GM18873 (cell line): ENCODE results near the gene BRIX1.
"Not testable (repeated sequence)": the region's sequence is repeated elsewhere in the genome, so short reads cannot be mapped to it uniquely, and the experiment has no call there.

Source experiments
- ATAC-seq: cut with Tn5 transposase; IDR thresholded peaks from one replicate; pipeline ENCODE4 v1.9.1; 2021; ENCODE audit warnings: mild to moderate bottlenecking, moderate library complexity, moderate number of reproducible peaks; ENCODE audit not compliant: unreplicated experiment, low FRiP score

Gene BRIX1

DNA sequence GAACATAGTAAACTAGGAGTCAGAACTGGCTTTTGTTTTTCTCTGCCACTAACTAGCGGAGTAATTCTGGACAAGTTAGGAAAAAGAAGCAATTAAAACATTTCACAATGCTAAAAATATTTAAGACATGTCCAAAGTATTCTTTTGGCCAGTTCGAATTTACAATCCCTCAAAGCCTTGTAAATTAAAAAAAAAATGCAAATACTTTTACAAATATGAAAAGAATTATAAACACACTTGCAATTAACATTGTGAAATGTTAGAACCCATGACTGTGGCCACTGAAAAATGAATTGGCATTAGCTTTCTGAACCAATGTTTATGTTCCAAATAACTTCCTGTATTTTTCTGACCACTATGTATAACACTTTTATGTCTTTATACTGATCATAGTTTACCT lies 2.4 kb upstream of the BRIX1 start:
- ATAC-seq = no peak

DNA sequence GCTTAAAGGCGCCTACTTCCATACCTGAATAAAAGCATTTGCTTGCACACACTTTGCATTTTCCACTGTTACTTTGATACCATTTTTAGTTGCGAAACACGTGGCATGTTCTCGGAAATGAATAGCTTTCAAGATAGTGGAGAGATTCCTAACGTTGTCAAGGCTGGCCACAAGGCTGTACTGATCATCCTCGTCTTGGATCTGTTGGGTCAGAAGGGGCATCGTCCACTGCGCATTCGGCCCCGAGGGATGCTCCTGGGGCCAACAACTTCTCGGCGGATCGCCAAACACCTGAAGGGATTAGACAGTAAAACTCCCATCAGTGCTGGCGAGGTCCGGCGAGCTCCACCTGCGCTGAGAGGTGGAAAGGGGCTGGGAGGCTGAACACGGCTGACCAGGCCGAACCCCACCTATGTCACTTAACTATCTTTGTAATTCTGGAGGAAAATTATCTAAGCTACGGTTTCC lies 806 bp upstream of the BRIX1 start:
- peak; percentile 4 for ATAC-seq

DNA sequence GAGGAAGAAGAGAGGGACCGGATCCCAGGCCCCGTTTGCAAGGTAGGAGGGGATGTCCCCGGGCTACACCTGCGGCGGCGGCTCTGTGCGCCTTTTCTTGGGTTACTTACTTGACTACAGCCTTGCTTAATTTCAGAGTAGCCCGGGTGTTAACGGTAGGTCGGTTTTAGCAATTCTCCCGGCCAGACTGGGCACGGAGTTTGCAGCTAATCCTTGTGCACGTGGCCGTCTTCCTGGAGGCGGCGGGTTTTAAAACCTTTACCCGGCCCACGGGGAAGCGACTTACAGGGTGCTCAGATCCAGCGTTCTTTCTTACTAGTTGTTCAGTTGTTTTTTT lies 313 bp downstream of the BRIX1 start:
- peak; percentile 6 for ATAC-seq

- no peak for ATAC-seq
These were observed 1.0 kb downstream of the BRIX1 start for GRCh38 chr5:34916518-34916917.

DNA sequence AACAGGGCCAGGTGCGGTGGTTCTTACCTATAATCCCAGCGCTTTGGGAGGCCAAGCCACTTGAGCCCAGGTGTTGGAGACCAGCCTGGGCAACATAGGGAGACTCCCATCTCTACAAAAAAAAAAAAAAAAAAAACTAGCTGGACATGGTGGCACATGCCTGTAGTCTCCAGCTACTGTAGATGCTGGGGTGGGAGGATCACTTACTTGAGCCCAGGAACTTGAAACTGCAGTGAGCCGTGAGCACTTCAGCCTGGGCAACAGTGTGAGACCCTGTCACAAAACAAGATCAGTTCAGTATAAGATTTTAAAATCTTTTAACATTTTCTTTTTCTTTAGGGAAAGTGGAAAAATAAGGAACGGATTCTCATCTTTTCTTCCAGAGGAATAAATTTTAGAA lies 2.5 kb downstream of the BRIX1 start:
- no peak for ATAC-seq

DNA sequence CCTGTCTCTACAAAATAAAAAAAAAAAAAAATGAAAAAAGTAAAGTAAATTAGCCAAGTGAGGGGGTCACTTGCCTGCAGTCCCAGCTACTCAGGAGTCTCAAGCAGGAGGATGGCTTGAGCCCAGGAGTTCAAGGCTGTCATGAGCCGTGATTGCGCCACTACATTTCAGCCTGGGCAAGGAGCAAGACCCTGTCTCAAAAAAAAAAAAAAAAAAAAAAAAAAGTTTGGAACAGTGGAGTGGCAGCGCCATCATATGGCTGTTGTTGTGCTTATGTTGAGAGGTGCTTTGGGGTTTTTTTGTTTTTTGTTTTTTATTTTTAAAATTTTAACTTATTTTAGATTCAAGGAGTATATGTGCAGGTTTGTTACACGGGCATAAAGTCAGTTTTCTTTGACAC lies 3.6 kb downstream of the BRIX1 start:
- no peak for ATAC-seq

DNA sequence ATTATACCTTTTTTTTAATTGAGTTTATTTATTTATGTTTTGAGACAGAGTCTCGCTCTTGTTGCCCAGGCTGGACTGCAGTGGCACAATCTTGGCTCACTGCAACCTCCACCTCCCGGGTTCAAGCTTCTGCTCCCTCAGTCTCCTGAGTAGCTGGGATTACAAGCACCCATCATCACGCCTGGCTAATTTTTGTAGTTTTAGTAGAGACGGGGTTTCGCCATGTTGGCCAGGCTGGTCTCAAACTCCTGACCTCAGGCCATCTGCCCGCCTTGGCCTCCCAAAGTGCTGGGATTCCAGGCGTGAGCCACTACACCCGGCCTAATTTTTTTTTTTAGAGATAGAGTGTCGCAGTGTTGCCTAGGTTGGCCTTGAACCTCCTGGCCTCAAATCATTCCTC lies 7.7 kb downstream of the BRIX1 start:
- not testable (repeated sequence) for ATAC-seq

- peak; percentile 44 for ATAC-seq
These were observed 8.4 kb downstream of the BRIX1 start for GRCh38 chr5:34923694-34924461.

GRCh38 chr5:34924462-34924765 lies 8.9 kb downstream of the BRIX1 start:
- no peak for ATAC-seq

DNA sequence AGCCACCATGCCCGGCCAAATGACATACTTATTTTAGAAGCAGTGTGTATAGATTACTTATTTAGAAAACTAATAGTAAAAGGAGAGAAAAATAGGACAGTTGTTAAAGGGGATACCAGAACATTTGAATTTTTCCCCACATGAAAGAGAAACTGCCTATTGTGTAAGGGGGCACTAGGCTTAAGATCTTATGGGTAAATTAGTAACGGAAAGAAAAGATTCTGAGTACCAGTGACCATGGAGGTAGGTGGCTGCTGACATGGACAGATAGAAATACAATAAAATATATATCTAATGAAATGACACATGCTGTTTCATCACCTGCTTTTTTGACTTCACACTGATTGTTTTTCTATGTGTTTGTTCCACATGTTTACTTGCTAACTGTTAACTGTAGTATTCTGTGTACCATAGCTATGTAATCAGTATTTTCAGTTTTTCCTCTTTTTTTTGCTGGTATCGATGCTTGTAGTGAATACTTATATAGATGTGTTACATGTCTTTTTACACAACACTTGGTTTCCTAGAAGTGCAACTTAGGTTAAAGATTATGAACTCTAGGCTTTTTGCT lies 10.9 kb downstream of the BRIX1 start:
- no peak for ATAC-seq

GRCh38 chr5:34927785-34928184 lies 12.3 kb downstream of the BRIX1 start:
- no peak for ATAC-seq

- no peak for ATAC-seq
These were observed 12.8 kb downstream of the BRIX1 start for GRCh38 chr5:34928267-34928666.

GRCh38 chr5:34929134-34929719 lies 13.7 kb downstream of the BRIX1 start, which contains the start of gene DNAJC21:
TSS of gene DNAJC21 (plus strand) at chr5:34929559. CDS start at chr5:34929820, 261 bp downstream.
- peak; percentile 90 for ATAC-seq

- peak; percentile 58 for ATAC-seq
These were observed 14.4 kb downstream of the BRIX1 start for GRCh38 chr5:34929720-34930461.

DNA sequence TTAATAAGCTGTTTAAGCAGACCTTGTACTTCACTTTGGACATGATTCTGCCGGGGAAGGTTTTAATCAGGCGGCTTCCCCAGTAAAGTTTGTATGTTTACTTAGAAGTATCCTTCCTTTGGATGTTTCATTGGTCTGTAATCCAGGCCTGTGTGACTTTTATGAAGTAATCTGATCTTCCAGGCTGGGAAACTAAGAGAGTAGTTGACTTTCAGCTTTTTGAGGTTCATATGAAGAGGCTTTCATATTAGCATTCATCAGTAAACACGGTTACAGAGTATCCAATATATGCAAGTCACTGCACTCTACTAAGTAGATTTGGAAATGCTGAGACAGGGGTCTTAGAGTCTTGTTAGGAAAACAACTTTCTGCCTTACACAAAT lies 14.9 kb downstream of the BRIX1 start:
- no peak for ATAC-seq

DNA sequence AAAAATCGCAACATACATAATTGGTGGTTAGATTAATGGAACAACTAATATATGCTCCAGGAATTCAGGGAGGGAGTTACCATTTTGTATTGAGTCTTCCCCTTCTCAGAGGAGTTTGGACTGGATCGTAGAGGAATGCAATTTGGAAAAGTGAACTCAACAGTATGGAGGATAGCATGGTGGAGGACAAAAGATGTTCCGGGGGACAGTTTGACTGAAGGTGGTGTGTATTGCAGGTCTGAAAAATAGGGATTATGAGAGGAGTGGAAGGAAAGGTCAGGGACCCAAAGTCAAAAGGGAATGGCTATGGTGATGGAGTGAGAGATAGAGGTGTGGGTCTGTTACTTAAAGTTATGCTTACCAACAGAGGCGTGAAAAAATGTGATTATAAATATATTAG lies 15.4 kb downstream of the BRIX1 start:
- no peak for ATAC-seq

GRCh38 chr5:34932947-34933346 lies 17.4 kb downstream of the BRIX1 start:
- no peak for ATAC-seq

- ATAC-seq = no peak
These were observed 26.4 kb downstream of the BRIX1 start for GRCh38 chr5:34941936-34942335.

DNA sequence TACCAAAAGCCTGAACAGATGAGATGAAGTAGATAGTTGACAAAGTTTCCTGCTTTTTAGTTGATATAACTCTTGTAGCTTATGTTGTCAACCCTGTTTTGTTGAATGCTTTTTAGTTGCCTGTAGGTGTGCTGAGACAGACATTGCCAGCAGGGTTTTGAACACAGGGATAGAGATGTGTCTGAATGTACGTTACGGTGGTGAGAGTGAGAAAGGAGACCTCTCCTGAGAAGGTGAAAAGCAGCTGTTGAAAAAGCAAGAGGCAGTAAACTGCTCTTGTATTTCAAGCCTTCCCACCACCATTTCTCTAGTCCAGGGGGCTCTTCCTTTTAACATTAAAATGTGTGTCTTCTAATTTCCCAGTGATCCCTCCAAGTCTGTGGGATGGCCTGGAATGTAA lies 28.5 kb downstream of the BRIX1 start:
- no peak for ATAC-seq

GRCh38 chr5:34944460-34945047 lies 29.0 kb downstream of the BRIX1 start:
- no peak for ATAC-seq

- no peak for ATAC-seq
These were observed 41.8 kb downstream of the BRIX1 start for GRCh38 chr5:34957321-34957720.
